GM21619 (cell line): Measurements from ENCODE around the gene TBC1D17.
"Not testable (repeated sequence)": the region's sequence is repeated elsewhere in the genome, so short reads cannot be mapped to it uniquely, and the experiment has no call there.

Experiments
- ATAC-seq: cut with Tn5 transposase; IDR thresholded peaks from one replicate; pipeline ENCODE4 v1.9.1; 2021; ENCODE audit not compliant: unreplicated experiment

The TBC1D17 gene

DNA sequence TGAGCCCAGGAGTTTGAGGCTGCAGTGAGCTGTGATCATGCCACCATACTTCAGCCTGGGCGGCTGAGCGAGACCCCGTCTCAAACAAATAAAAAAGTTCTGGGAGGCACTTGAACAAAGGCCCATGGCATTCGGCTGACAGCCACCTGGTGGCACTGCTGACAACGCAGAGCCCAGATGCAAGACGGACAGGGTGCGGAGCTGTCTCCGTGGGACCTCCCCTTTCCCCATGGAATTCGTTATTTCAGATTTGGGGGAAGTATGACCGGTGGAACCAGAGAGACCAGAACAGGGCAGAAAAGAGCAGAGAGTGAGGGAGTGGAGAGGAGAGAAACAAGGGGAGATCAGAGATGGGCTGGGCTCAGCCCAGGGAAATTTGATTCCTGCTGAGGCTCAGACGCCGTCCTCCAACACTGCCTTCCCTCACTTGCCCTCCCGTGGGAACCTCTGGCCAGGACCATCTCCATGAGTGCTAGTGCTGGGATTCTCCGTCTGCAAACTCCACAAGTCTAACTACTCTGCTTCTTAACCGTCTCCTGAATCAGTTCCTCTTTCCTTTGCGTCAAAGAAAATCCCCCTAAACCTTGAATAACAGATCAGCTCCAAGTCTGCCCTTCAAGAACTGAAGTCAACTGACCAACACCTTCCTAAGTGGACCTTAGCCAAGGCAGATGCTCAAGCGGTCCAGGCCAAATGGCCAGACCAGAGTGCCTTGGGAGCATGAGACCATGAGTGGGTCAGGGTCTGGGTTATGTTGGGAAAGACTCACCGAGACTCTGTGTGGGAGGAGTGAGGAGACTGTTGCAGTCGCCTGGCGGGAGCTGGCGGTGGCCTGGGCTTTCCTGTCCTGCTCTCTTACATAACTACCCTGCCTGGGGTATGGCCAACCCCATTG is 39.6 kb downstream of the TBC1D17 start:
- ATAC-seq: no peak

DNA sequence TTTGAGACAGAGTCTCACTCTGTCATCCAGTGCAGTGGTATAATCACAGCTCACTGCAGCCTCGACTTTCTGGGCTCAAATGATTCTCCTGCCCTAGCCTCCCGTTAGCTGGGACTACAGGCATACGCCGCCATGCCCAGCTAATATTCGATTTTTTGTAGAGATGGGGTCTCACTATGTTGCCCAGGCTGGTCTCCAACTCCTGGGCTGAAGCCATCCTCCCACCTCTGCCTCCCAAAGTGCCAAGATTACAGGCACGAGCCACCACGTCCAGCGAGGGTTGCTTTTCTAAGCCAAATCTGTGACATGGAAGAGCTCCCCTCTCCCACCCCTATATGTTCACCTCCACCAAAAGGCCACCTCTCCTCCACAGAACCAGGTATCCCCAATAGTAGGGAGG is 40.6 kb downstream of the TBC1D17 start:
- ATAC-seq: no peak

DNA sequence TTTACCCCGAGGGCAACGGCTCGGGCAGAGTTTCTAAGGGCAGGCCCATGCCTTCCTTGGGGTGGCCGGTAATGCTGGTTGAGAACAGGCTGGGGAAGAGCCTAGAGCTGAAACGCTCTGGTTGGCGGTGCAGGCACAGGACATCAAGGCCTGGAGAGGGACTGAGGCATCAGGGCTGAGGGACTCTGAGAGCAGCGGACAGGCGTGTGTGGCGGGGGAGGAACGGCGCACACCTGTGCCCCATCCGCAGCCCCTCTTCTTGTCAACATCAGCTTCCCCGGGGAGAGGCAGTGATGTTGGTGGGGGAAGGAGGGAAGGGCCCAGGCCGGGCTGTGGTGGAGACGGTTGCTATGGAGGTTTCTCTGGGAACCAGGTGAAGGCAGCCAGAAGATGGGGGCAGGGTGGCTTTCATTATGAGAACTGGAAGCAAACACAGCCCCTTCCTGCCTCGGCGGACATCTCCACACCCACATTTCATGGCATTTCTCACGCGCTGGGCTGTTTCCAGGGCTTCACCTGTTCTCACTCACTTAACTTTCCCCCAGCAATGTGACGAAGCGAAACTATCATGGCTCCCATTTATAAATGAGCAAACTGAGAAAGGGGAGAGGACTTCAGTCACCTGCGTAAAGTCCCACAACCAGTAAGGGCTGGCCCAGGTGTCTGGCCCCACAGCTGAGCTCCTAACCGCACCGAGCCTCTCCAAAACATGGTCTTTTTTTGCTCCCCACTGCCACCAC is 43.3 kb downstream of the TBC1D17 start:
- no peak for ATAC-seq

DNA sequence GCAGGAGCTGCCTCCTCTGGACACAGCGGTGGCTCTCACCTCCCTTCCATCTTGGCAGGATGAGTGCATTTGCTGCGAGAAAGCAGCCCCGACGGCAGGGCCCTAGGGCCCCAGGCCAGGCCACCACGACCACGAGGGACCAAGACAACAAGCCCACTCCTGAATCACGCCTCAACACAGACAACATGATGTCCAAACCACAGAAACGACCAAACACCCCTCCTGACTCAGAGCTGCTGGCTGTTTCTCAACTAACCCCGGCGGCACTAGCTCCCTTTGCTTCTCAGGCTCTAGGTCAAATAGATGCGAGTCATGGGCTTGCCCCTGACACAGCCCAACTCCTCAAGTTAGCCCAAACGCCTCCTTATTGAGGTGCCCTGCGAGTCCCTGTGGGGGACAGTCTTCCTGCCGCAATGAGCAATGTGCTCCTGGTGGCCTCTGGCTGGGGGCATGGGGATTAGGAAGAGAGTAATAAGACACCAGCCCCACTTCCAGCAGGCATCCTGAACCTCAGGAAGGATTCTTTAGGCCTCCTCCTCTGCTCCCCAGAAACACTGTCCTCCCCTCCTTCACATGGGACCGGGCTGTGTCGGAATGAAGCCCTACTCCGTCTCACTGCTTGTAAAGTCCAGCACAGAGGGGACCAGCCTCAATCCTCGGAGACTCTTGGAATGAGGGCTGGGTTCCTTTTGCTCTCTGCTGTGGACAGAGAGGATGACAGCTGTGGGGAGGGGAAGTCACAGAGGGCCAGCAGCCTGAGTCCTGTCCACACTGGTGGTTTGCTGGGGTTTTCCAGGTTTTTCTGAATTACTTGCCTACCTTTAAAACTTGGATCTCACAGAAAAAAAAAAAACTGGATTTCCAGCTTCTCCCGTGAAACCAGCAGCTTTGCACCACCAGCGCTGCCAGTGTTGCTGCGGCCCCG is 44.6 kb downstream of the TBC1D17 start:
- no peak for ATAC-seq

DNA sequence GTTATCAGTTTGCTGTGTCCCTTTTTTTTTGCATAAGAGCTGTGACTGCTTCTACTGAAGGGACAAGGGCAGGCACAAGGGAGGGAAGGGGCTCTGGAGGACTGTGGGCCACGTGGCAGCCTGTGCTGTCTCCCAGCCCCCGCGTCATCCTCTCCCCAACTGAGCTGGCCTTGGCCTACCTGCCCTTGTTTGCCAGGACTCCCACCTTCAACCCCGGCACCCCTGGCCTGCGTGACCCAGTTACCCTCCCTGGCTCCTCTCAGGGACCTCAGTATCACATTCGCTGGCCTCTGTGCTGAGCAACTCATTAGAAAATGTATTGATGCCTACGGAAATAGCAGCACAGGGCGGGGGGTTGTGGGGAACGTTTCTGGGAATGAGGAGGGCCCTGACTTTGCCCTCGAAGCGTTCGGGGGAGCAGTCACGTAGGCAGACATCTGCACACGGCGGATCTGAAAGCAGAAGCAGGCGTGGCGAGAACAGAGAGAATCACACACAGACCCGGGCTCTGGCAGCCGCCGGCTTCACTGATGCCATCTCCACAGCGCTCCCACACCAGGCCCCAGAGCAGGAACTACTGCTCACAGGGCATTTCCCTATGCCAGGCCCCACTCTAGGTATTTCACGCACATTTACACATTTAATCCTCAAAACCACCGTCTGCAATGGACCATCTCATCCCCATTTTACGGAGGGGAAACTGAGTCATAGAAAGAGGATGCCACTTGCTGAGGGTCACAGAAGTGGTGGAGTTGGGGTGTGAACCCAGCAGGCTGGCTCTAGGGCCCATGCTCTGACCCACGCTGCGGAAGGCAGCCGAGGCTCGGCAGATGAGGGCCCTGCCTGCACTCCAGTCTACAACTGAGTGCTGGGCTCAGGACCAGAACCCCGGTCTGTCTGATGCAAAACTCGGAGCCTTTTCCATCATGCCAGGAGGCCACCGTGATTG is 45.8 kb downstream of the TBC1D17 start:
- ATAC-seq: no peak

DNA sequence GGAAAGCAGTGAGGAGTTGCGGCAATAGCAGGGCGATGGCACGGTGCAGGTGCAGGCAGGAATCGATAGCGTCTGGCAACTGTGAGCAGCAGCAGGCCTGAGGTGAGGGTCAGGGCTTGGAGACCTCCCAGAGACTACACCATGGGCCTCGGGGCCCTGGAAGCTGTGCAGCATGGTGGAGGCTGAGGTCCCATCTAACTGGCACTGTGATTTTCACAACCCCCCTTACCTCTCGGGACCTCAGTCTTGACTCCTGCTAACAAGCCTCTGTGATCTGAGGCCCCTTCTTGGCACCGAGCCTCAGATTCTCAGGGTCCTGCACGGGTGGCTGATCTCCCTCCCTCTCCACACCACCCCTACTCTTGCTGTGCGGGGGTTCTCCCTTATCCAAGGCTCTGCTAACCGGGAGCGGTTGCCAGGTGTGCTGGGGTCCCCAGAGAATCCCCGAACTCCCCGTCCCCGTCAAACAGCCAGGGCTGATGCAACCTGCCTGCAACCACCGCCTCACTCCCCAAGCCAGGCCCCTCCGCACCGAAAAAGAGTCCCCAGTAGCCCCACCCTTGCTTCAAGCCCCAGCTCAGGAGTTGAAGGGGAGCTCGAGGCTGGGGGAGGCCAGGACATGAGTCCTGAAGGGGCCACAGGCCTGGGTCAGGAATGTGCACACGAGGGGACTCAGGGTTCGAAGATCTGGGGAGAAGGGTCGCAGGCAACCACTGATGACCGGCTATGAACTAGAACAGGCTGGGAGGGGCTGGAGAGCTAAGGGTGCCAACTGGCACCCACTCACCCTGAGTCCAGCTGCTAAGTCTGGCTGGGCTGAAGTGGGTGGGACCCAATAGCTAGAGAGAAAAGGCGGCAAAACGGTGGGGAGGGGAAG is 46.7 kb downstream of the TBC1D17 start:
- no peak for ATAC-seq

DNA sequence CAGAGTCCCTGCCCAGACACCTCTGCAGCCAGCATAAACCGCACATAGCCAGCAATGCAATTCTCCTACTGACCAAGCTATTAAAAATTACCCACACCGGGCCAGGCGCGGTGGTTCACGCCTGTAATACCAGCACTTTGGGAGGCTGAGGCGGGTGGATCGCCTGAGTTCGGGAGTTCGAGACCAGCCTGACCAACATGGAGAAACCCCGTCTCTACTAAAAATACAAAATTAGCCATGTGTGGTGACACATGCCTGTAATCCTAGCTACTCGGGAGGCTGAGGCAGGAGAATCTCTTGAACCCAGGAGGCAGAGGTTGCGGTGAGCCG is 47.3 kb downstream of the TBC1D17 start:
- ATAC-seq: not testable (repeated sequence)

DNA sequence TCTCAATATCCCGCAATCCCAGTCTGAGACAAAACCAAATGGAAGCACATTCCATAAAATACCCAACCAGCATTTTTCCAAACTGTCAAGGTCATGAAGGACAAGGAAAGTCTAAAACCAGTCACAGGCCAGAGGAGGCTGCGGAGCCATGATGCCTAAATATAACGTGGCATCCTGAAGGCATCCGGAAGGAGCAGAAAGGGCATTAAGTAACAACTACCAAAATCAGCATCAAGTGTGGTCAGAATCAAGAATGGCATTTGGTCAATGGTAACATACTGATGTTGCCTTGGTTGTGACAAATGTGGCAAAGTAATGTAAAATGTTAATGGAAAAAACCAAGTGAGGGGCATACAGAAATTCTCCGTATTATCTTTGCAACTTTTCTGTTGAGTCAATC is 48.0 kb downstream of the TBC1D17 start:
- no peak for ATAC-seq

DNA sequence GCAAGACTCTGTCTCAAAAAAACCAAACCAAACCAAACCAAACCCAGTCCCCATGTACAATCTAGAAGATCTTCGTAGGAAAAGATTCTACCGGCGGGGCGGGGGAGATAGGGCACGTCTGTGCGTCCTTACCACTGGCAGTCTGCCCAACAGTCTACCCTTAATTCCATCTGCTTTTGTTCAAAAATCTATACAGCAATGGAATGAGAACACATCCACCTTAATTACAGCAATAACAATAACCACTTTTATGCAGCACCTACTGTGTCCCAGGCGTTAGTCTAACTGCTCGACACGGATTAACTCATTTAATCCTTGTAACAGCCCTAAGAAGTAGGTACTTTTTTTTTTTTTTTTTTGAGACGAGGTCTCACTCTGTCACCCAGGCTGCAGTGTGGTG is 49.0 kb downstream of the TBC1D17 start:
- ATAC-seq: no peak

DNA sequence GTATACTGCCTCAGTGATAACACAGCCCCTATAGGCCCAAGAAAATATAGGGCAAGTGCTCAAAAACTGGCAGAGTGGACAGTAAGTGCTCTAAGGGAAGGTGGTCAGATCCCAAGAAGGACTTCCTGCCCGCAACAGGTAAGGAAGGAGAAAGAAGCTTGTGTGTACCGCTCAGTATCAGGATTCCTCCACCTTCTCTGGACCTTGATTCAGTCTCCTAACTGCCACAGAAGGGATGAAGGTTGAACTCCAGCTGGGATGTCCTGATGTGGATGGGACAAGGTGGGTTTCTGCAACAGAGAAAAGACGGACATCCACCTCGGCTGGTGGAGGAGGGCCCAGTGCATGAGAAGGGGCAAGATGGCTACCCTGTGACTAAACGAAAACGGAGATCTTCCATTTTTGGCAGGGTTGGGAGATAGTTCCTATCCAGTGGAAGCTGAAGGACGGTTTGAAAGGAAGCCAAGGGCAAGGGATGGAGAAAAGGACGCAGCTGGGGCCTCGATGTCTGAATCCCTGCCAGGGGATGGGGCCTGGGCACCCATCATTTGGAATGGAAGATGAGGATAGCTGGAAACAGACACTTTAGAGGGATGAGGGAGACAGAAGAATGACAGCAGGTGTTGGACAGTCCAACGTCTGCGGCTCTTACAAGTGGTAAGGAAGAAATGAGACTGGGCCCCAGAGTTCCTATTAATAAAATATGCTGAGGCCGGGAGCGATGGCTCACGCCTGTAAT is 50.2 kb downstream of the TBC1D17 start:
- ATAC-seq: no peak

DNA sequence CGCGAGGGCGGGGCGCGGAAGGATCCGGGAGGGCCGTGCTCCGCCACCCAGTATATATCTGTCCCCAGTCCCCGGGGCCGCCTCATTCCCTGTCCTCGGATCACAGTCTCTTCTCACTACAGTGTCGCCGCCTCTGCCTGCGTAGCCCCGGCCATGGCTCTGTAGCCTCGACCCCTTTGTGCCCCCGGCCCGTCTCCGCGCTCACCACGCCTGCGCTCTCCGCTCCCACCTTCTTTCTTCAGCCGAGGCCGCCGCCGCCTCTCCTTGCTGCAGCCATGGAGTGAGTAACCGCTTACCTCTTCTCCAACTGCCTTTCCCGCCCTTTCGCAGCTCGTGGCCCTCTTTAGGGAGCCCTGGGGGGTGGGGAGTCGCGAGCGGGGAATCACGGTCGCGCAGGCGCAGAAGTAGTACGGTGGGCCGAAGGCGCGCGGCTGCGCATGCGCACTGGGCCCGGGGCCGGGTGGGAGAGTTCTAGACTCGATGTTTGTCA is 51.7 kb downstream of the TBC1D17 start, which contains the start of the genes ATF5 and NUP62:
TSS of gene ATF5 (plus strand) at position 85 of the 490 bp plus-strand sequence. CDS start 1,646 bp downstream, outside the sequence.
TSS of gene NUP62 (minus strand) at position 384 of the 490 bp plus-strand sequence. CDS start 19,697 bp downstream, outside the sequence.
- ATAC-seq: peak; percentile 44

DNA sequence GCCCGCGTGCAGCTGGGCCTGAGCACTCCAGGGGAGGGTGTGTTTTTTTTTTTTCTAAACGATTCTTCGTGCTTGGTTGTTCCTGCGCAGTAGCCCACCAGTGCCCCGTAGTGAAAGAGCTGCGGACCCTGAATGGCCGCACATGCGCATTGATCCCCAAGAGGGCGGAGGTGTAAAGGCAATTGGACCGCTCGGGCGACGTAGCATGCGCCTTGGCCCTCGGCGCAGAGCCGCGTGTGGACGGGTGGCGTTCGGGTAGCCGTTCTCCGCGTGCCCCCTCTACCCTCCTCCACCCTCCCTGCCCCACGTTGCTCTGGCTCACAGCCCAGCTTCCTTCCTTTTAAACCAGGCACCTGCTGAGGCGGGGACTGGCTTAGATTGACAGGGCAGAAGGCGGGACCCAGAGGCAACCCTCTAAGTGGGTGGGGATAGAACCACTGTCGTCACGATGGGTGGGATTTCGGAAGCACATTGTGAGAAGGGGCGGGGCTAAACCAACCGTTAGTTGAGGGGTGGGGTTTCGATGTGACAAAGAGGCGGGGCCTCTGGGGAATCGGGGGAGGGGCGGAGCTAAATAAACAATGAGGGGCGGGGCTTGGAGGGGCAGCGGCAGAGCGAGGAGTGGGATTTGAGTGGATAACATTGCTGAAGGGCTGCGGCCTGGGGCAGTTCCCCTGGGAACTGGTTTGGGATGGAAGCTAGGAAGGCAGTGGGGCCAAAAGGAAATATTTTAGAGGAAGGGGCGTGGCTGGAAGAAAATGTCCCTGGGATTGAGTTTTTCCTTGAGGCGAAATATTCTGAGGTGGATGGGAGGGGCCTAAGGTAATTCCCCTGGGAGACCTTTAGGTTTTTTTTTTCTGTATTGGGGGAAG is 52.3 kb downstream of the TBC1D17 start:
- peak; percentile 65 for ATAC-seq

DNA sequence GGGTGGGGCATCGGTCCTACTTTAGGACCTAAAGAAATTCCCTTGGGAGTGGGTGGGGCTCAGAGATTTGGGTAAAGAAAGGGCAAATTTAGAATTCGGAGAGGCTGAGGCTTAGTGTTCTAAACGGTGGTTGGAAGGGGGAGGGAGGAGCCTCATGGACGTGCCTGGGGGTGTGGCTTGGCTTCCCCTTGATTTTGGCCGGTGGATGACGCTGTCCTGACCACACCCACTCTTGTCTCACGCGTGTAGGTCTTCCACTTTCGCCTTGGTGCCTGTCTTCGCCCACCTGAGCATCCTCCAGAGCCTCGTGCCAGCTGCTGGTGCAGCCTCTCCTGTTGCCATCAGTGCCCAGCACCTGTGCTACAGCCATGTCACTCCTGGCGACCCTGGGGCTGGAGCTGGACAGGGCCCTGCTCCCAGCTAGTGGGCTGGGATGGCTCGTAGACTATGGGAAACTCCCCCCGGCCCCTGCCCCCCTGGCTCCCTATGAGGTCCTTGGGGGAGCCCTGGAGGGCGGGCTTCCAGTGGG is 53.0 kb downstream of the TBC1D17 start:
- no peak for ATAC-seq

DNA sequence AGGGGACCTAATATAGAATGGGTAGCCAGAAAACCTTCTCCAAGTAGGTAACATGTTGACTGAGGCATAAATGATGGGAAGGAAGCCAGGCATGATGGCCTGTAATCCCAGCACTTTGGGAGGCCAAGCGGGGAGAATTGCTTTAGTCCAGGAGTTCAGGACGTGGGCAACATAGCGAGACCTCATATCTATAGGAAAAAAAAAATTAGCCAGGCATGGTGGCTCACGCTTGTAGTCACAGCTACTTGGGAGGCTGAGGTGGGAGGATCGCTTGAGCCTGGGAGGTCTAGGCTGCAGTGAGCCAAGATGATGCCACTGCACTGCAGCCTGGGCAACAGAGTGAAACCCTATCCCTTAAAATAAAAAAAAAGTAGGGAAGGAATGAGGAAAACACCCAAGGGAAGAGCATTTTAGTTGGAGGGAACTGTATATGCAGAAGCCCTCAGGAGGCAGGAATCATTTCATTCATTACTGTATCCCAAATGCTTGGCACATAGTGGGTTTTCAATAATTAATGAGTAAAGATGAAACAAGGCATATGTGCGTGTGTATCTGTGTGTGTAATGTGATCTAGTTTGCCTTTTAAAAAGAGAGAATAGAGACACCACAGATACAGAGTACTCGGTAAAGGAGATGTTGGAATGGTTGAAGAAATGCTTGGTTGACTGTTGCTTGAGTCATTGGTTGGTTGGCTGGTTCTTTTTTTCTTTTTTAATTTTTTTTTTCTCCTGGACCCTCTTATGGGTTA is 54.0 kb downstream of the TBC1D17 start:
- ATAC-seq: no peak

DNA sequence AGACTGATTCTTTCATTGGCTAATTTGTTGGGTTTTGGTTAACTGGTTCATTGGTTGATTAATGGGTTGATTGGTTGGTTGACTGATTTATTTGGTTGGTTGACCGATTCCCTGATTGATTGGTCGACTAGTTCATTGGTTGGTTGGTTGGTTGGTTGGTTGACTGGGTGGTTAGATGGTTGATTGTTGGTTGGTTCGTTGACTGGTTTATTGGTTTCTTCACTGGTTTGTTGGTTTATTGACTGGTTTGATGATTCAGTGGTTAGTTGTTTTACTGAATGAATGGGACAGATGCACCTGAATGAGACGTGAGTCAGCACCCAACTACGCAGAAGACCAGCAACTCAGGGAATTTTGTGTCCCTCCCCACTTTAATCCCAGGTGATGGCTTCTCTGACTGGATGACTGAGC is 54.5 kb downstream of the TBC1D17 start:
- ATAC-seq: no peak

DNA sequence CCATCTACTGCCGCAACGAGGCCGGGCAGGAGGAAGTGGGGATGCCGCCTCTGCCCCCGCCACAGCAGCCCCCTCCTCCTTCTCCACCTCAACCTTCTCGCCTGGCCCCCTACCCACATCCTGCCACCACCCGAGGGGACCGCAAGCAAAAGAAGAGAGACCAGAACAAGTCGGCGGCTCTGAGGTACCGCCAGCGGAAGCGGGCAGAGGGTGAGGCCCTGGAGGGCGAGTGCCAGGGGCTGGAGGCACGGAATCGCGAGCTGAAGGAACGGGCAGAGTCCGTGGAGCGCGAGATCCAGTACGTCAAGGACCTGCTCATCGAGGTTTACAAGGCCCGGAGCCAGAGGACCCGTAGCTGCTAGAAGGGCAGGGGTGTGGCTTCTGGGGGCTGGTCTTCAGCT is 55.2 kb downstream of the TBC1D17 start:
- no peak for ATAC-seq
